ENCODE measurements around the gene CDT1.

The CDT1 gene

DNA sequence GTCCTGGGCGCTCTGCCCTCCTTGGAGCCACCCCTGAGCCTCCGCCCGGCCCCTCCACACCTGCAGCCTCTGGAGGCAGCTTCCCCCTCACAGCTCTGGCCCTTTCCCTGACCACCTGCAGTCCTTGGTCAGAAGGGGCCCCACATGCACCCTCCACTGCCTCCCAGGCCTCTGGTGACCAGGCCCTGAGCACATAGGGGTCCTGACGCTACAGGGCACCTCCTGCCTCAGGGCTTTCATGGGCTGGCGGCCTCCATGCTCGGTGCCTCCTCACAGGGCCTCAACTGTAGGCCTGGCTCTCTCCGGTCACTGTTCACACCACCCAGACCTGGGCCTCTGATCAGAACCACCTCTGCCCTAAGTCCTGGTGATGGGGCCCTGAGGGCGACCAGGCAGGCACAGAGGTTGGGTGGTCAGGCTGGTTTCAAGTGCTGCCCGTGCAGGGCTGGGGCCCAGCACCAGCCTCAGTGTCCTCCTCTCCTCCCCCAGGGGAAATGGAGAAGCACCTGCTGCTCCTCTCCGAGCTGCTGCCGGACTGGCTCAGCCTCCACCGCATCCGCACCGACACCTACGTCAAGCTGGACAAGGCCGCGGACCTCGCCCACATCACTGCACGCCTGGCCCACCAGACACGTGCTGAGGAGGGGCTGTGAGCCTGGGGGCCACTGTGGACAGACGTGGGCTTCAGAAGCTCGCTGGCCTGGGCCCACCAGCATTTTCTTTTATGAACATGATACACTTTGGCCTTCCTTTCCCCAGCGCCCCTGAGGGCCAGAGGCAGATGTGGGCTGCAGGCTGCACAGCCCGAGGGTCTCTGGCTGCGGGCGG lies 4.3 kb downstream of the CDT1 start:
- Histone ChIP-seq H3K36me3 (replicated peaks) (peaks cover 69% of the 10 kb centered on the region), H3K27me3 (ENCODE audit: low read depth) (no peaks in the 10 kb centered on the region), H3K4me1 (peaks cover 22% of the 10 kb centered on the region), H3K4me3 (no peak overlapping the region), H3K9me3 (no peaks in the 10 kb centered on the region)
- in situ Hi-C loops (cut with MboI; ENCODE audit: low sequenced_read_pairs) = loop anchor here (25.0 kb wide), 1 partner anchor 754 kb away; the partner anchor contains the start of gene RPL13
- DNase-seq (ENCODE audit: low spot score in 2 of 2) = peak in 1 of 2 experiments; percentile 33

DNA sequence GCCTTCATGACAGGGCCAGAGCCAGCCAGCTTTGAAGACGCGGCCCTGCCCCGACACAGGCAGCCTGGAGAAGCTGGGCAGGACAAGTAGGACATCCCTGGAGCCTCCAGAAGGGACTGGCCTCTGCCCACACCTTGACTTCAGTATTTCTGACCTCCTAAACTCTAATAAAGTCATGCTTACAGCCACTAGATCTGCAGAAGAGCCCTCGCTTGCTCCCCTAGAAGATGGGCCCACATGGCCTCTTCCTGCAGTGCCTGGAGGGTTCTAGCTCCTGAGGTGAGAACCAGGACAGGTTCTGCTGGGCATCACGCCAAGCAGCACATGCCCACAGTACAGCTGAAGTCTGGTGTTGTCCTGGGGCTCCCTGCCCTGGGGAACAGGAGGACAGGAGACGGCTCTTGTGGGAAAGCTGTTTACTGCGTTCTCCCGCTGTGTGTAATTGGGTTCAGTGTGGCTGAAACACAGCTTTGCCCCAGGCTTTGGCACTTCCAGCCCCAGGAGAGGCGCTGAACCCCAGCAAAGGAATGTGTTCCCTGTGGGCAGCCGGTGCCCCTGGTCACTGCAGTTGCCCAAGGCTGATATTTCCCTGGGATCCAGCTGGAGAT lies 5.6 kb downstream of the CDT1 start:
- H3K4me3 ChIP-seq = peak overlapping the region; percentile 66
- no peaks in the 10 kb centered on the region for H3K27me3 ChIP-seq (ENCODE audit: low read depth)
- in situ Hi-C loops (cut with MboI; ENCODE audit: low sequenced_read_pairs) = loop anchor here (25.0 kb wide), 1 partner anchor 753 kb away; the partner anchor contains the start of gene RPL13
- H3K9me3 ChIP-seq = no peaks in the 10 kb centered on the region
- peak; percentile 14 to 45 for DNase-seq (ENCODE audit: low spot score in 2 of 2)
- H3K36me3 ChIP-seq (replicated peaks) = peaks cover 68% of the 10 kb centered on the region
- peaks cover 20% of the 10 kb centered on the region for H3K4me1 ChIP-seq

DNA sequence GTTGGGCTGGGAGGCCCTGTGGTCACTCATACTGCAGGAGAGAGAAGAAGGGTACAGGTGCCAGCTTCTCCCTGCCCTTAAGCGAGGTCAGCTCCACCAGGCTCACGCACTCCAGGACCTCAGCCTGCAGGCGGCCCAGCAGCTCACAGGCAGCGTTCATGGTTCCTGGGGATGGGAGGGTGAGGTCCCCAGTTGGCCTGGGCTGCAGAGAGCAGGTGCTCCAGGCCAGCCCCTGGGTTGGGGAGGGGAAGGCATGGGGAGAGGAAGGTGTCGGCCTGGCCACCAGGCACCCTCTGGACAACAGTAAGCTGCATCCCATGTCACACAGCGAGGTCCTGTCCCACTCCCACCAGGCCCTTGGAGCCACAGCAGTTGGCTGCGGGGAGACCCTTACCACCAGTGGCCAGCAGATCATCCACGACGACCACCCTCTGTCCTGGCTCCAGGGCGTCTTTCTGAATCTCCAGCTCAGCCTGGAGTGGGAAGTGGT lies 6.1 kb downstream of the CDT1 start:
- Histone ChIP-seq H3K9me3 (no peaks in the 10 kb centered on the region), H3K4me3 (peak overlapping the region; percentile 66), H3K27me3 (ENCODE audit: low read depth) (no peaks in the 10 kb centered on the region), H3K4me1 (peaks cover 20% of the 10 kb centered on the region), H3K36me3 (replicated peaks) (peaks cover 63% of the 10 kb centered on the region)
- DNase-seq (ENCODE audit: low spot score in 2 of 2) = peak in 1 of 2 experiments; percentile 52
- in situ Hi-C loops (cut with MboI; ENCODE audit: low sequenced_read_pairs) = loop anchor here (10.0 to 25.0 kb wide), 3 partner anchors 355 to 753 kb away; partner anchors contain the start of genes RPL13 and ZNF778

DNA sequence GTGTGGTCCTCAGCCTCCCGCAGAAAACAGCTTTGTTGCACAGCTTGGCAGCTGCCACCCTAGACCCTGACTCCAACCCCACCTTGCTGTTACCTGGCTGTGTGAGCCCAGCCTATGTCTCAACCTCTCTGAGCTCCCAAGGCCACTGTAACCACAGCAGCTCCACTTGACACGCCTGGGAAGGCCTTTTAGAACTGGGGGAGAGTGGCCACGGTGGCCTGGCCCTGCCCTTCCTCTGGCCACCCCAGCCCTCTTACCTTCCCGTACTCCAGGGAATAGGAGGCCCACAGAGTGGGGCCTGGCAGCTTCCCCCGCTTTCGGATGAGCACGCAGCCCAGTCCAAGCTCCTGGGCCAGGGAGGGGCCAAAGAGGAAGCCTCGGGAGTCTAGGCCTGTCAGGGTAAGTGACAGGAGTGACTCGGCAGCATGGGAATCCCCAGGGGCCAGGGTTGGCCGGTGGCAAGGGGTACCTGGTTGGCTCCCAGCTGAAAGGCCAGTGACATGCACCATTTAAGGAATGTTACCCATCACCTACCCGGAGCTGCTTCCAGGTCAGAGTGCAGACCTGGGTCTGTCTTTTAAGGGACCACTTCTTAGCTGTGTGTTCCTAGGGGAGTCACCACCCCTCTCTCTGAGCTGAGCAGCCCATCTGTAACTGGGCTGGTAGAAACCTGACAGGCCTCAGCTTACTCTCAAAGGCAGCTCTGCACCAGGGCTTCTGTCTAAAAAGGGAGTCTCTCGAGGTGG lies 6.8 kb downstream of the CDT1 start:
- H3K4me1 ChIP-seq = peaks cover 15% of the 10 kb centered on the region
- peaks cover 57% of the 10 kb centered on the region for H3K36me3 ChIP-seq (replicated peaks)
- H3K27me3 ChIP-seq (ENCODE audit: low read depth) = no peaks in the 10 kb centered on the region
- no peaks in the 10 kb centered on the region for H3K9me3 ChIP-seq
- in situ Hi-C loops (cut with MboI; ENCODE audit: low sequenced_read_pairs) = loop anchor here (10.0 to 25.0 kb wide), 3 partner anchors 354 to 752 kb away; partner anchors contain the start of genes RPL13 and ZNF778
- DNase-seq (ENCODE audit: low spot score in 2 of 2) = peak; percentile 39 to 67
- peak overlapping the region; percentile 66 for H3K4me3 ChIP-seq

DNA sequence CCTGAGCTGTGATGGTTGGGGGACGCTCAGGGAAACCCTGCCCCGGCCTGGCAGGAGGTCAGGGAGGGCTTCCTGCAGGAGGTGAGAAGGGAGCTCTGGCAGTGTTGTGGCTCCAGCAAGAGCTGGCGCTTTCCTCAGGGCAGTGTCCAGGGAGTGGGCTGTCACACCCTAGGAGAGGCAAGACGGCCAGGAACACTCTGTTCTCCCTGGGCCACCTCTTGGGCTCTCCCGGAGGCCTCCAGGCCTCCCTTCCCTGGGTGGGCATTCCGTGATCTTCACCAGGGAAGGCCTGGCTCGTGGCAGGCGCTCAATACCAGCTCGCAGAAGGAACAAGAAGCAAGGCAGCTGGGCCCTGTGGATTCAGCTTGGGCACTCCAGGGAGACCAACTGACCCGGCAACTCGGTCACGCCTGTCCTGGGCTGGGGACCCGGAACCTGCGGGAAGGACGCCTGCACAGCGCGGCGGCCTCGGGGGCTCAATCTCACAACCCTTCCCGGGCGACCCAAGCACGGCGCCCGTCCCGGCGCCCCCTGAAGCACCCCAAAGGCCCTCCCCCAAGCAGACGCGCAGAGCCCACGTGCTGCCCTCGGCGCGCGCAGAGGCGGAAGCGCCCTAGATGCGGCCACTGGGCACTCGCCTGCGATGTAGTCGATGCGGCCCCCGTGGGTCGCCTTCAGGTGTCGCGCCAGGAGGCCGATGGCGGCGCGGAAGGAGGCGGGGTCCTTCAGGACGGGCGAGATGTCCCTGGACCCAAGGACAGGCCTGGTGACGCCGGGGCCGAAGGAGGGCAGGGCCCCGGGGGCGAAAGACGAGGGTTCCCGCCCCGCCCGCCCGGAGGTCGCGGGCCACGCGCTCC lies 7.6 kb downstream of the CDT1 start:
- in situ Hi-C loops (cut with MboI; ENCODE audit: low sequenced_read_pairs) = loop anchor here (10.0 to 25.0 kb wide), 3 partner anchors 354 to 751 kb away; partner anchors contain the start of genes RPL13 and ZNF778
- Histone ChIP-seq H3K9me3 (no peaks in the 10 kb centered on the region), H3K4me1 (peaks cover 13% of the 10 kb centered on the region), H3K36me3 (replicated peaks) (peaks cover 49% of the 10 kb centered on the region), H3K27me3 (ENCODE audit: low read depth) (no peaks in the 10 kb centered on the region), H3K4me3 (peak overlapping the region; percentile 66)
- peak; percentile 13 to 77 for DNase-seq (ENCODE audit: low spot score in 2 of 2)

DNA sequence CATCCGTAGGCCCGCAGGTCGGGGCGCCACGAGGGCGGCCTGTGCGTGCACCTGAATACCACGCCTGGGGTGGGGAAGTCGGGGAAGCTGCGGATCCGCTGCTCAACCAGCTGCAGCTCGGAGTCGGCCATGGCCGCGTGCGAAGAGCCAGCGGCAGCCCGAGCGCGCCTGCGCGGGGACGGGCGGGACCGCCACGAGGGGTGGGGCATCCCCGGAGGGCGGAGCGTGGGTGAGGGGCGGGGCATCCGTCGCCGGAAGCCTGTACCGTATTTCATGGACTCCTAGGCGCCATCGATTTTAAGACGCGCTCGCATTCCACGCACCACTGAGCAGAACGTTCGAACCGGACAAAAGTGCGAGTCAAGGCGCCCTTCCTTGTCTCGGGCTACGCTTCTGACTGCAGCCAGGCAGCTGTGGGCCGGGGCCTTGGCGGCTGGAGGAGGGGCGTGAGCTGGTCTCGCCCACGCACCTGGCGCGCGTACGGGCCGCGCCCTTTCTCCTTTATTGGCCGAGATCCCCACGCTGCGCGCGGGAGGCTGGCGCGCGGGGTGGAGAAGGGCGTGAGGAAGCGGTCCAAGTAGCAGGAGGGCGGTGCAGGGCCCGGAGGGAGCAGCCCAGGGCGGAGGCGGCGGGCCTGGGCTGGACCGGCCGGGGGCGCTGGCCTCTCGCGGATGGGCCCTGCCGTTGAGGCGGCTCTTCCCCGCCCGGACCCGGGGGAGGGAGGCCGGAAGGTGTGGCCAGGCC lies 8.4 kb downstream of the CDT1 start, which contains the start of gene APRT:
APRT (minus strand) TSS at position 160 of the 744 bp plus-strand sequence; CDS start at position 131, 29 bp downstream.
- peak; percentile 84 to 96 for DNase-seq (ENCODE audit: low spot score in 2 of 2)
- Histone ChIP-seq H3K4me1 (peaks cover 13% of the 10 kb centered on the region), H3K27me3 (ENCODE audit: low read depth) (no peaks in the 10 kb centered on the region), H3K9me3 (no peaks in the 10 kb centered on the region), H3K4me3 (peak within 1 kb of the TSS; percentile 66), H3K36me3 (replicated peaks) (peaks cover 41% of the 10 kb centered on the region)
- in situ Hi-C loops (cut with MboI; ENCODE audit: low sequenced_read_pairs) = loop anchor here (10.0 to 25.0 kb wide), 3 partner anchors 353 to 750 kb away; partner anchors contain the start of genes RPL13 and ZNF778

DNA sequence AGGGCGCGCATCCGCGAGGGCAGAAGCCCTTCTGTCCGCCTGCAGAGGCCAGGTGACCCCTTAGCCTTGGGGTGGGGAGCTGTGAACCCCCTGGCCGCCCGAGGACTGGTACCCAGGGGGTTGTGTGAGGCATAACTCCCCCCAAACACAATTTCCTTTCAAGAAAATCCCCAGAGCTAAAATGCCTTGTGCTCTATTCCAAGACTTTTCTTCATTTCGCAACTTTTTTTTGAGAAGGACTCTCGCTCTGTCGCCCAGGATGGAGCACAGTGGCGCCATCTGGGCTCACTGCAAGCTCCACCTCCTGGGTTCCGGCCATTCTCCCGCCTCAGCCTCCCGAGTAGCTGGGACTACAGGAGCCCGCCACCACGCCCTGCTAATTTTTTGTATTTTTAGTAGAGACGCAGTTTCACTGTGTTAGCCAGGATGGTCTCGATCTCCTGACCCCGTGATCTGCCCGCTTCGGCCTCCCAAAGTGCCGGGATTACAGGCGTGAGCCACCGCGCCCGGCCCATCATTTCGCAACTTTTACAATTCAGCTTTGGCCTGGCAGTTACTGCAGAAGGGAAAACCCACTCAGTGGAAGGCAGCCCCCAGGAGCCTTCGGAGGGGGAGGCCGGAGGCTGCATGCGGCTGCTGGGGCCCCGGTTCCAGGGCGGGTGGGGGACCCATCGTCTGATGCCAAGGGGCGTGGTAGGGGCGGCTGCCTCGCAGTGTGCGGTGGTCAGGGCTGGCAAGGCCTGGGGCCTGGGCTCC lies 9.1 kb downstream of the CDT1 start:
- DNase-seq (ENCODE audit: low spot score in 2 of 2) = peak; percentile 24 to 63
- H3K4me3 ChIP-seq = peak overlapping the region; percentile 66
- peaks cover 33% of the 10 kb centered on the region for H3K36me3 ChIP-seq (replicated peaks)
- H3K9me3 ChIP-seq = no peaks in the 10 kb centered on the region
- in situ Hi-C loops (cut with MboI; ENCODE audit: low sequenced_read_pairs) = loop anchor here (10.0 to 25.0 kb wide), 3 partner anchors 352 to 750 kb away; partner anchors contain the start of genes RPL13 and ZNF778
- H3K27me3 ChIP-seq (ENCODE audit: low read depth) = no peaks in the 10 kb centered on the region
- H3K4me1 ChIP-seq = peaks cover 13% of the 10 kb centered on the region

DNA sequence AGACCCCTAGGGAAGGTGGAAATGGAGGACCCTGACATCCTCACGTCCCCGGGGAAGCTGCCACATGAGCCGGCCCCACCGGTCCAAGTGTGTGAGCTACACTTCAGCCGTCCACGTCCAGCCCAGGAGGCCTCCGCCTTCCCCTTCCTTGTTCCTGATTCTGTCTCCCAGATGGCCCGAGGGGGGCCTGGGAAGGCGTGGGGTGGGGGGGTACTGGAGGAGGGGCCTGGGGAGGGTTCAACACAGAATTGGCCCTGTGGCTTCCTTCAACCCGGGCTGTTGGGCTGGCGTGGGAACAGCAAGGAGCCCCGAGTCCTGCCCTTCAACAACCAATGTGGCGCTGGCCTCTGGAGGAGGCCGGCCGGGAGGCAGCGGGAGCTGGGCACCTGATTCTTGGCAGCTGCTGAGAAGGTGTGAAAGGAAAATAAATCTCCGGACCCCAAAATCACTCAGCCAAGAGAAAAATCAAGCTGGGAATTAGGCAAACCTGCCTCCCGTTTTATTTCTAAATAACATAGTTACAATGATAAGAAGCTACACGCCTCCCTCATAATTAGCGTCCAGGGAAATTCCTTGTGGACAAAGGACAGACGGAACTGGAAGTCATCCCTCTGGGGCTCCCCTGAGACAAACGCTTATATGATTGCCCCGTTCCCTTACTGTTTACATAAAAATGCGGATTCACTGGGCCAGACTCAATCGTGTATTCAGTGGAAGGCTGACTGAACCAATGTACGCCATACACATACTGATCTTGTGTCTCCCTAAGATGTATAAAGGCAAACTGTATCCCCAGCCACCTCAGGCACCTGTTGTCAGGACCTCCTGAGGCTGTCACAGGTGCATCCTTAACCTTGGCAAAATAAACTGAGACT lies 9.9 kb downstream of the CDT1 start:
- no peak overlapping the region for H3K4me3 ChIP-seq
- H3K36me3 ChIP-seq (replicated peaks) = peaks cover 25% of the 10 kb centered on the region
- no peak for DNase-seq (ENCODE audit: low spot score in 2 of 2)
- in situ Hi-C loops (cut with MboI; ENCODE audit: low sequenced_read_pairs) = loop anchor here (10.0 to 25.0 kb wide), 3 partner anchors 351 to 749 kb away; partner anchors contain the start of genes RPL13 and ZNF778
- H3K9me3 ChIP-seq = no peaks in the 10 kb centered on the region
- no peaks in the 10 kb centered on the region for H3K27me3 ChIP-seq (ENCODE audit: low read depth)
- H3K4me1 ChIP-seq = peaks cover 13% of the 10 kb centered on the region

DNA sequence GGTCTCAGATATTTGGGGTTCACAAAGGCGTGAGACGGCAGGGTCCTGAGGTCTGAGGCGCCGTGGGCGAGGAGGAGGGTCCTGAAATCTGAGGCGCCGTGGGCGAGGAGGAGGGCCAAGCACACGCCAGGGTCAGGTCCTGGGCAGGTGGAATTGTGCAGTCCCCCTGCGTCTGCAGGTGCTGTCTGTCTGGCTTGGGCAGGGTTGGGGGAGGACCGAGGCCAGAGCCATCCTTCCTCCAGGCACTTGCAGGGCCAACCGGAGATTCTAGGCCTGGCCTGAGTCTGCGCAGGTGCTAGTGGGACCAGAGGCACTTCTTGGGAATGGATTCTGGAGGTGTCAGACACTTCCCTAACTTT lies 10.5 kb downstream of the CDT1 start:
- no peak for DNase-seq (ENCODE audit: low spot score in 2 of 2)
- H3K4me3 ChIP-seq = no peak overlapping the region
- no peaks in the 10 kb centered on the region for H3K9me3 ChIP-seq
- peaks cover 13% of the 10 kb centered on the region for H3K4me1 ChIP-seq
- in situ Hi-C loops (cut with MboI; ENCODE audit: low sequenced_read_pairs) = loop anchor here (10.0 to 25.0 kb wide), 3 partner anchors 351 to 748 kb away; partner anchors contain the start of genes RPL13 and ZNF778
- H3K36me3 ChIP-seq (replicated peaks) = peaks cover 19% of the 10 kb centered on the region
- no peaks in the 10 kb centered on the region for H3K27me3 ChIP-seq (ENCODE audit: low read depth)

DNA sequence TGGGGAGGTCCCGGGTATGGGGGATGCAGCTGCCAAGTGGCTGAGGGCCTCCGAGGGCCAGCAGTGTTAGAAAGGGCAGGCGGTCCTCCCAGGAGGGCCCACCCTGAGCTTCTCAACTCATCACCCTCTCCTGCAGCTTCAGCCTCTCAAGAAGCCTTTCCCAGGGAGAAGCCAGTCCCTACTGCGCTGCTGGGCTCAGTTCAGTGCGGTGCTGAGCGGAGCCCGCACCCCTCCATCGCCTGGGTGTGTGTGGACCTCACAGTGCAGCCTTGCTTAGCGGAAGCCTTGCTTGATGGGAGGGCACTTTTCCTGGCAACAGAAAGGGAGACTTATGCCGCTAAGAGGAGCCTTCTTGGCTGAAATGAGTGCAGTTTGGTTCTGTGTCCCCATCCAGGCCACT lies 11.6 kb downstream of the CDT1 start:
- no peak overlapping the region for H3K4me3 ChIP-seq
- H3K27me3 ChIP-seq (ENCODE audit: low read depth) = no peaks in the 10 kb centered on the region
- peaks cover 8% of the 10 kb centered on the region for H3K36me3 ChIP-seq (replicated peaks)
- in situ Hi-C loops (cut with MboI; ENCODE audit: low sequenced_read_pairs) = loop anchor here (10.0 to 25.0 kb wide), 3 partner anchors 350 to 747 kb away; partner anchors contain the start of genes RPL13 and ZNF778
- peaks cover 9% of the 10 kb centered on the region for H3K4me1 ChIP-seq
- no peaks in the 10 kb centered on the region for H3K9me3 ChIP-seq
- DNase-seq (ENCODE audit: low spot score in 2 of 2) = no peak

Measured in HAP-1 (cell line).